Tibial nerve (tissue), 4 donors: ENCODE results near the gene CNOT1. TPM values are rescaled to one million over a fixed set of nuclear protein-coding genes. Genes with fewer than 3 reads are reported as not detected.

Experiments used
- DNase-seq, 2 donors: peaks; one replicate each; pipeline ENCODE4 v3.0.0-alpha.2; 2019; ENCODE audit warnings: low spot score in 2 of 2
- H3K27ac ChIP-seq, 4 donors: fragments of 200-600 bp; sonication (generic) in 3 of 4; one replicate each; pipeline ENCODE4 v1.5.1; 2017 to 2019; ENCODE audit warnings: mild to moderate bottlenecking in 1 of 4
- H3K27me3 ChIP-seq, 2 donors: fragments of 200-600 bp; sonication (generic) in 1 of 2; one replicate each; pipeline versions ENCODE4 v1.5.1 to v1.6.0; 2017 to 2019
- H3K36me3 ChIP-seq, 3 donors: fragments of 200-600 bp; sonication (generic); one replicate each; pipeline ENCODE4 v1.5.1; 2018 to 2019
- H3K4me1 ChIP-seq, 4 donors: fragments of 200-600 bp; sonication (generic) in 3 of 4; one replicate each; pipeline ENCODE4 v1.5.1; 2017 to 2019
- H3K4me3 ChIP-seq, 4 donors: fragments of 200-600 bp; sonication (generic) in 3 of 4; one replicate each; pipeline ENCODE4 v1.5.1; 2017 to 2019; ENCODE audit warnings: mild to moderate bottlenecking in 1 of 4, moderate library complexity in 1 of 4
- H3K9me3 ChIP-seq, 4 donors: fragments of 200-600 bp; sonication (generic) in 3 of 4; one replicate each; pipeline ENCODE4 v1.5.1; 2017 to 2019
- CTCF ChIP-seq, 5 experiments: fragments of 200-600 bp in 3 of 5; fragments of 450-650 bp in 2 of 5; sonication (generic) in 3 of 5; IDR thresholded peaks; one replicate each; pipeline ENCODE4 v1.5.1; 2016 to 2019; ENCODE audit warnings: antibody characterized with exemption in 5 of 5, mild to moderate bottlenecking in 3 of 5, moderate library complexity in 2 of 5
- EP300 ChIP-seq, 2 donors: sonication (generic); formaldehyde crosslinking; IDR thresholded peaks; one replicate each; pipeline ENCODE4 v1.6.1; 2017; ENCODE audit warnings: antibody characterized with exemption in 2 of 2, mild to moderate bottlenecking in 1 of 2
- POLR2A ChIP-seq, 2 donors: fragments of 450-650 bp; IDR thresholded peaks; one replicate each; pipeline ENCODE4 v1.6.1; 2017; ENCODE audit warnings: antibody characterized with exemption in 2 of 2, mild to moderate bottlenecking in 2 of 2, moderate library complexity in 2 of 2
- WGBS, 2 donors: methylation state at CpG; one replicate each; pipeline ENCODE4 v1.1.5; 2018; 5-methylcytosine and 5-hydroxymethylcytosine counted together
- total RNA-seq, 4 donors: library from RNA; depleted of rRNA; stranded (reverse); fragments of >200 nt; gene quantifications; one replicate each; pipeline ENCODE4 v1.1.0, GENCODE V29; 2016

CNOT1 gene
- total RNA-seq, 4 donors from 2014 or later: 80.8 to 122 (median 105) TPM

- Histone ChIP-seq H3K27ac (no peak overlapping the region), H3K27me3 (peaks cover 0 to 1% of the 10 kb centered on the region in 2 donors), H3K4me1 (no peaks in the 10 kb centered on the region), H3K9me3 (no peaks in the 10 kb centered on the region), H3K4me3 (no peak overlapping the region), H3K36me3 (no peaks in the 10 kb centered on the region)
- WGBS, 2 donors: 52% methylated on average over 10 to 15 of the region's 15 CpGs
- no peak for TF ChIP-seq POLR2A (IDR thresholded peaks at IDR 0.05)
- no peak for TF ChIP-seq EP300 (IDR thresholded peaks at IDR 0.05)
- no peak for TF ChIP-seq CTCF (IDR thresholded peaks at IDR 0.05)
- DNase-seq: no peak
These were observed 122.2 kb downstream of the CNOT1 start for GRCh38 chr16:58507195-58507962.

- H3K4me3 ChIP-seq: no peak overlapping the region
- DNase-seq: no peak
- WGBS, 2 donors: 81 to 82% methylated on average over 18 to 19 of the region's 20 CpGs
- no peaks in the 10 kb centered on the region for H3K9me3 ChIP-seq
- H3K27me3 ChIP-seq: peaks cover 0 to 10% of the 10 kb centered on the region in 2 donors
- no peaks in the 10 kb centered on the region for H3K36me3 ChIP-seq
- H3K4me1 ChIP-seq: peaks cover 0 to 4% (median 2%) of the 10 kb centered on the region in 4 donors
- no peak overlapping the region for H3K27ac ChIP-seq
- no peak for TF ChIP-seq POLR2A (IDR thresholded peaks at IDR 0.05)
These were observed 123.1 kb downstream of the CNOT1 start for GRCh38 chr16:58506241-58507194.

- no peaks in the 10 kb centered on the region for H3K36me3 ChIP-seq
- H3K27me3 ChIP-seq: peaks cover 0 to 28% of the 10 kb centered on the region in 2 donors
- DNase-seq: no peak
- H3K4me1 ChIP-seq: peaks cover 0 to 22% (median 16%) of the 10 kb centered on the region in 4 donors
- 90 to 92% methylated on average over 20 to 21 of the region's 21 CpGs for WGBS, 2 donors
- no peak overlapping the region for H3K27ac ChIP-seq
- H3K4me3 ChIP-seq: no peak overlapping the region
- TF ChIP-seq CTCF (IDR thresholded peaks at IDR 0.05) (no peak), EP300 (IDR thresholded peaks at IDR 0.05) (no peak), POLR2A (IDR thresholded peaks at IDR 0.05) (no peak)
- no peaks in the 10 kb centered on the region for H3K9me3 ChIP-seq
These were observed 125.5 kb downstream of the CNOT1 start for GRCh38 chr16:58503863-58504688.

GRCh38 chr16:58503166-58503862 is 126.3 kb downstream of the CNOT1 start:
- Histone ChIP-seq H3K27ac (no peak overlapping the region), H3K9me3 (no peaks in the 10 kb centered on the region), H3K36me3 (no peaks in the 10 kb centered on the region), H3K27me3 (peaks cover 0 to 28% of the 10 kb centered on the region in 2 donors), H3K4me3 (no peak overlapping the region), H3K4me1 (peaks cover 0 to 22% (median 16%) of the 10 kb centered on the region in 4 donors)
- DNase-seq: no peak
- no peak for TF ChIP-seq CTCF (IDR thresholded peaks at IDR 0.05)
- TF ChIP-seq POLR2A (IDR thresholded peaks at IDR 0.05): no peak
- TF ChIP-seq EP300 (IDR thresholded peaks at IDR 0.05): no peak
- WGBS, 2 donors: 84 to 88% methylated on average over 14 of the region's 14 CpGs
